ENCODE data around the gene TTC7B. TPM values are rescaled to one million over a fixed set of nuclear protein-coding genes. Genes with fewer than 3 reads are reported as not detected.

TTC7B gene
- total and polyA plus RNA-seq, 2 of the 13 experiments (the other 11 are each of a cell fraction or from before 2014, with no cell fraction given) = 1.3 to 3.2 TPM

DNA sequence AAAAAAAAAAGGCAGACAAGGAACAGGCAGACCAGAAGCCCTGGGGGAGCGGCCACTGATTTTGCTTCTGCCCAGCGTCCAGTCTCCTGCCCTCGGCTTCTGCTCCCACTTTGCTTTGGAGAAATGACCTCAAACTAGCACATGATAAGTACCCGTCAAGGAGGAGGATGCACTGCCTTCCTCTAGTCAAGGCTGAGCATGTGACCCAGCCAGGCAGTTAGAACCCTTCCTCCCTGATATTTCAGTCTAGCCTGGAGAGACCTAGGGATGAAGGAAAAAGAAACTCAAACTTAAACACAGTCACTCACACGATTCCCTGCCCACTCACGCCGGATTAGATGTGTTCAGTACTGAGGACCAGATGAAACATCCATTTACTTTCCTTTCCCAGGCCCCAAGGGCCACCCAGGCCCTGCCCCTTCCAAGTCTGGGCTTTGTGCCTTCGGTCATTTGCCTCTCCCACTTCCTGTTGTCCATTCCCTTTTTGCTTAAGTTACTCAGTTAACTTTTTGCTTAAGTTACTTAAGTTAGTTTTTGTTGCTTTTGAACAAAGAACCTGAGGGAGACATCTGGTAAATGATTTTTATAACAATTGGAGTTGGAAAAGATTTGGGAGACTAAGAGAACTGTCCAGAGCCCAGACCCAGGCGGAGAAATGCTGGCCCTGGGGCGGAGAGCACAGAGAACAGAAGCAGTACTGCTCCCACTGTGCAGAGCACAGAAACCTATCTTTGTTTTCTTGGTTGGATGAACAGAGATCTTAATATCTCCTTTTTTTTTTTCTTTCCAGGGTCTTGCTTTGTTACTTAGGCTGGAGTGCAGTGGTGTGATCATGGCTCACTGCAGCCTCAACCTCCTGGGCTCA, 23.0 kb upstream of the TTC7B start:
- Histone ChIP-seq H3K27me3 (ENCODE audit: control insufficient read depth in 1 of 2, insufficient read depth in 2 of 2, low read length in 2 of 2) (no peaks in the 10 kb centered on the region), H3K4me2 (ENCODE audit: low read depth, low read length) (peak overlapping the region; percentile 14; the same call in 1 of the 2 replicates), H2AFZ (ENCODE audit: low read length) (peak overlapping the region; percentile 73), H3K9ac (ENCODE audit: insufficient read depth, low read depth, low read length) (no peak overlapping the region), H3K27ac (ENCODE audit: extremely low read length, insufficient read depth, low read length) (no peak overlapping the region), H3K4me1 (ENCODE audit: insufficient read depth, low read length) (peaks cover 8% of the 10 kb centered on the region; the same call in 1 of the 2 replicates), H3K36me3 (replicated peaks in 1 of 2; ENCODE audit: control insufficient read depth in 1 of 2, insufficient read depth in 2 of 2, low read length in 2 of 2) (no peaks in the 10 kb centered on the region), H3K79me2 (ENCODE audit: insufficient read depth, low read length) (no peaks in the 10 kb centered on the region), H3K9me3 (ENCODE audit: low read length) (no peaks in the 10 kb centered on the region), H3K4me3 (replicated peaks in 1 of 3; ENCODE audit: insufficient read depth in 1 of 3, low read depth in 2 of 3, low read length in 3 of 3) (no peak overlapping the region), H4K20me1 (ENCODE audit: insufficient read depth, low read length) (no peaks in the 10 kb centered on the region)
- DNase-seq (ENCODE audit: low spot score) (no peak), FAIRE-seq (no peak), ATAC-seq (peak; percentile 51)
- ChIA-PET CTCF (ENCODE audit: low intra/inter-chr PET ratio, low total read pairs) (no interaction called here), POLR2A (no interaction called here)
- TF ChIP-seq ZSCAN25 (CRISPR knock-in tag; IDR thresholded peaks at IDR 0.05) (no peak), ONECUT2 (CRISPR knock-in tag; IDR thresholded peaks at IDR 0.05) (no peak), ZNF335 (CRISPR knock-in tag; IDR thresholded peaks at IDR 0.05) (no peak), SIN3A (IDR thresholded peaks at IDR 0.05; ENCODE audit: borderline replicate concordance, low read depth, low read length) (no peak), ZNF343 (CRISPR knock-in tag; IDR thresholded peaks at IDR 0.05) (no peak), ZNF782 (CRISPR knock-in tag; IDR thresholded peaks at IDR 0.05; ENCODE audit: borderline replicate concordance) (no peak), ARID2 (CRISPR knock-in tag; IDR thresholded peaks at IDR 0.05; ENCODE audit: borderline replicate concordance) (no peak), ZNF264 (CRISPR knock-in tag; IDR thresholded peaks at IDR 0.05) (no peak), MIXL1 (CRISPR knock-in tag; IDR thresholded peaks at IDR 0.05) (no peak), ZNF558 (CRISPR knock-in tag; IDR thresholded peaks at IDR 0.05; ENCODE audit: borderline replicate concordance) (no peak), ZNF720 (CRISPR knock-in tag; IDR thresholded peaks at IDR 0.05) (no peak), AGO2 (optimal IDR thresholded peaks at IDR 0.05; ENCODE audit: low read depth, low read length) (no peak), TGIF2 (CRISPR knock-in tag; IDR thresholded peaks at IDR 0.05) (no peak), ZNF780A (CRISPR knock-in tag; IDR thresholded peaks at IDR 0.05) (no peak)
- TF ChIP-seq, protein P1, sequence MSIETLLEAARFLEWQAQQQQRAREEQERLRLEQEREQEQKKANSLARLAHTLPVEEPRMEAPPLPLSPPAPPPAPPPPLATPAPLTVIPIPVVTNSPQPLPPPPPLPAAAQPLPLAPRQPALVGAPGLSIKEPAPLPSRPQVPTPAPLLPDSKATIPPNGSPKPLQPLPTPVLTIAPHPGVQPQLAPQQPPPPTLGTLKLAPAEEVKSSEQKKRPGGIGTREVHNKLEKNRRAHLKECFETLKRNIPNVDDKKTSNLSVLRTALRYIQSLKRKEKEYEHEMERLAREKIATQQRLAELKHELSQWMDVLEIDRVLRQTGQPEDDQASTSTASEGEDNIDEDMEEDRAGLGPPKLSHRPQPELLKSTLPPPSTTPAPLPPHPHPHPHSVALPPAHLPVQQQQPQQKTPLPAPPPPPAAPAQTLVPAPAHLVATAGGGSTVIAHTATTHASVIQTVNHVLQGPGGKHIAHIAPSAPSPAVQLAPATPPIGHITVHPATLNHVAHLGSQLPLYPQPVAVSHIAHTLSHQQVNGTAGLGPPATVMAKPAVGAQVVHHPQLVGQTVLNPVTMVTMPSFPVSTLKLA (IDR thresholded peaks at IDR 0.05) = no peak
- TF ChIP-seq, protein P2, sequence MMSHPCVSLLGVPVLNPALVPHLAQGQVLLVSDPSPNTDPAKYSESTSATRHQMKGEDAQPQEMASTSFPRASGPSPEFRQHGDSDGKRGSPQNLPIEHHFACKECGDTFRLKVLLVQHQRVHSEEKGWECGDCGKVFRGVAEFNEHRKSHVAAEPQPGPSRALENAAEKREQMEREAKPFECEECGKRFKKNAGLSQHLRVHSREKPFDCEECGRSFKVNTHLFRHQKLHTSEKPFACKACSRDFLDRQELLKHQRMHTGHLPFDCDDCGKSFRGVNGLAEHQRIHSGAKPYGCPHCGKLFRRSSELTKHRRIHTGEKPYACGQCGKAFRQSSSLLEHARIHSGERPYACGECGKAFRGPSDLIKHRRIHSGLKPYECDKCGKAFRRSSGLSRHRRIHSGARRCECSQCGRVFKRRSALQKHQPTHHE (CRISPR knock-in tag; IDR thresholded peaks at IDR 0.05; ENCODE audit: borderline replicate concordance) = no peak
- TF ChIP-seq, protein P3, sequence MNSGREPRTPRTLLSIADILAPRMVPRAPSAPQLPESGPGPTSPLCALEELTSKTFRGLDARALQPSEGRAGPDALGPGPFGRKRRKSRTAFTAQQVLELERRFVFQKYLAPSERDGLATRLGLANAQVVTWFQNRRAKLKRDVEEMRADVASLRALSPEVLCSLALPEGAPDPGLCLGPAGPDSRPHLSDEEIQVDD (CRISPR knock-in tag; IDR thresholded peaks at IDR 0.05; ENCODE audit: borderline replicate concordance) = no peak
- TF ChIP-seq, protein P4, sequence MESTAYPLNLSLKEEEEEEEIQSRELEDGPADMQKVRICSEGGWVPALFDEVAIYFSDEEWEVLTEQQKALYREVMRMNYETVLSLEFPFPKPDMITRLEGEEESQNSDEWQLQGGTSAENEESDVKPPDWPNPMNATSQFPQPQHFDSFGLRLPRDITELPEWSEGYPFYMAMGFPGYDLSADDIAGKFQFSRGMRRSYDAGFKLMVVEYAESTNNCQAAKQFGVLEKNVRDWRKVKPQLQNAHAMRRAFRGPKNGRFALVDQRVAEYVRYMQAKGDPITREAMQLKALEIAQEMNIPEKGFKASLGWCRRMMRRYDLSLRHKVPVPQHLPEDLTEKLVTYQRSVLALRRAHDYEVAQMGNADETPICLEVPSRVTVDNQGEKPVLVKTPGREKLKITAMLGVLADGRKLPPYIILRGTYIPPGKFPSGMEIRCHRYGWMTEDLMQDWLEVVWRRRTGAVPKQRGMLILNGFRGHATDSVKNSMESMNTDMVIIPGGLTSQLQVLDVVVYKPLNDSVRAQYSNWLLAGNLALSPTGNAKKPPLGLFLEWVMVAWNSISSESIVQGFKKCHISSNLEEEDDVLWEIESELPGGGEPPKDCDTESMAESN (CRISPR knock-in tag; conservative IDR thresholded peaks at IDR 0.05) = no peak
- TF ChIP-seq, protein P5, sequence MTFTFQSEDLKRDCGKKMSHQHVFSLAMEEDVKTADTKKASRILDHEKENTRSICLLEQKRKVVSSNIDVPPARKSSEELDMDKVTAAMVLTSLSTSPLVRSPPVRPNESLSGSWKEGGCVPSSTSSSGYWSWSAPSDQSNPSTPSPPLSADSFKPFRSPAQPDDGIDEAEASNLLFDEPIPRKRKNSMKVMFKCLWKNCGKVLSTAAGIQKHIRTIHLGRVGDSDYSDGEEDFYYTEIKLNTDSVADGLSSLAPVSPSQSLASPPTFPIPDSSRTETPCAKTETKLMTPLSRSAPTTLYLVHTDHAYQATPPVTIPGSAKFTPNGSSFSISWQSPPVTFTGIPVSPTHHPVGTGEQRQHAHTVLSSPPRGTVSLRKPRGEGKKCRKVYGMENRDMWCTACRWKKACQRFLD (CRISPR knock-in tag; IDR thresholded peaks at IDR 0.05; ENCODE audit: borderline replicate concordance) = no peak
- no TSS peak for BruUV-seq (replicated peaks)
- WGBS (ENCODE audit: low lambda C conversion rate) = 48% methylated on average over 10 of the region's 10 CpGs
- in situ Hi-C loops (cut with HindIII; ENCODE audit: extremely low pct_ligation_motif_present, low pct_unique_long_range_greater_than_20kb) = no loop called here
- intact Hi-C loops (cut with micrococcal nuclease; ENCODE audit: unreplicated experiment) = no loop called here
